OCI-LY1 (cell line): Measurements from ENCODE around the gene FUT8.

ENCODE experiments used
- H2AFZ ChIP-seq: fragments of 200-600 bp; sonication (generic), shearing (Covaris generic); 2 replicates; pipeline ENCODE4 v1.6.0; 2014; ENCODE audit warnings: antibody characterized with exemption, mild to moderate bottlenecking, low read length
- H3F3A ChIP-seq: fragments of 200-600 bp; sonication (generic), shearing (Covaris generic); 2 replicates; pipeline ENCODE4 v1.6.0; 2014; ENCODE audit warnings: mild to moderate bottlenecking, antibody characterized with exemption, low read length, moderate library complexity; ENCODE audit not compliant: insufficient read depth
- H3K27ac ChIP-seq: fragments of 200-600 bp; sonication (generic); 2 replicates; pipeline ENCODE4 v1.5.1; 2014; ENCODE audit warnings: low read length, mixed run types, mild to moderate bottlenecking, low read depth; ENCODE audit not compliant: poor library complexity, severe bottlenecking
- H3K27me3 ChIP-seq: fragments of 200-600 bp; sonication (generic); 2 replicates; pipeline ENCODE4 v1.6.0; 2014; ENCODE audit warnings: antibody characterized with exemption, mild to moderate bottlenecking, low read length, moderate library complexity; ENCODE audit not compliant: insufficient read depth
- H3K36me3 ChIP-seq: fragments of 200-600 bp; sonication (generic); 2 replicates; pipeline ENCODE4 v1.6.1; 2014; ENCODE audit warnings: mild to moderate bottlenecking, antibody characterized with exemption, low read length, moderate library complexity, mixed read lengths; ENCODE audit not compliant: insufficient read depth
- H3K4me1 ChIP-seq: fragments of 200-600 bp; sonication (generic); 2 replicates; pipeline ENCODE4 v1.5.1; 2014; ENCODE audit warnings: mild to moderate bottlenecking, low read length, moderate library complexity; ENCODE audit not compliant: insufficient read depth, severe bottlenecking
- H3K4me2 ChIP-seq: fragments of 200-600 bp; sonication (generic), shearing (Covaris generic); 2 replicates; pipeline ENCODE4 v1.6.1; 2014; ENCODE audit warnings: low read length
- H3K4me3 ChIP-seq: fragments of 200-600 bp; sonication (generic); 2 replicates; pipeline ENCODE4 v1.5.1; 2014; ENCODE audit warnings: low read length, low read depth, mild to moderate bottlenecking, mixed read lengths; ENCODE audit not compliant: poor library complexity, severe bottlenecking
- H3K79me2 ChIP-seq: fragments of 200-600 bp; shearing (Covaris generic); 2 replicates; pipeline ENCODE4 v1.6.1; 2016; ENCODE audit warnings: mixed run types, low read length, mixed read lengths; ENCODE audit not compliant: insufficient read depth
- H3K9ac ChIP-seq: fragments of 200-600 bp; sonication (generic), shearing (Covaris generic); 2 replicates; pipeline ENCODE4 v1.6.1; 2014; ENCODE audit warnings: mild to moderate bottlenecking, low read length, mixed read lengths
- H3K9me2 ChIP-seq: fragments of 200-600 bp; sonication (generic), shearing (Covaris generic); 2 replicates; pipeline ENCODE4 v1.6.1; 2014; ENCODE audit warnings: low read depth, mild to moderate bottlenecking, low read length, mixed read lengths
- H3K9me3 ChIP-seq: fragments of 200-600 bp; shearing (Covaris generic); 2 replicates; pipeline ENCODE4 v1.6.1; 2014; ENCODE audit warnings: low read length, mixed read lengths
- H4K20me1 ChIP-seq: fragments of 200-600 bp; sonication (generic), shearing (Covaris generic); 2 replicates; pipeline ENCODE4 v1.6.0; 2016; ENCODE audit warnings: mild to moderate bottlenecking, low read length; ENCODE audit not compliant: insufficient read depth
- EZH2 ChIP-seq: fragments of 200-600 bp; sonication (generic), shearing (Covaris generic); IDR thresholded peaks from 2 replicates; pipeline ENCODE4 v1.8.0; 2017; ENCODE audit warnings: borderline replicate concordance, mixed run types, mild to moderate bottlenecking, antibody characterized with exemption, low read length, moderate library complexity, mixed read lengths
- TF ChIP-seq, protein P1 (sequence below): fragments of 200-600 bp; sonication (generic), shearing (Covaris generic); IDR thresholded peaks from 2 replicates; pipeline ENCODE4 v1.5.1; 2017; ENCODE audit warnings: mild to moderate bottlenecking, antibody characterized with exemption, low read length, moderate library complexity, mixed read lengths

Gene FUT8

DNA sequence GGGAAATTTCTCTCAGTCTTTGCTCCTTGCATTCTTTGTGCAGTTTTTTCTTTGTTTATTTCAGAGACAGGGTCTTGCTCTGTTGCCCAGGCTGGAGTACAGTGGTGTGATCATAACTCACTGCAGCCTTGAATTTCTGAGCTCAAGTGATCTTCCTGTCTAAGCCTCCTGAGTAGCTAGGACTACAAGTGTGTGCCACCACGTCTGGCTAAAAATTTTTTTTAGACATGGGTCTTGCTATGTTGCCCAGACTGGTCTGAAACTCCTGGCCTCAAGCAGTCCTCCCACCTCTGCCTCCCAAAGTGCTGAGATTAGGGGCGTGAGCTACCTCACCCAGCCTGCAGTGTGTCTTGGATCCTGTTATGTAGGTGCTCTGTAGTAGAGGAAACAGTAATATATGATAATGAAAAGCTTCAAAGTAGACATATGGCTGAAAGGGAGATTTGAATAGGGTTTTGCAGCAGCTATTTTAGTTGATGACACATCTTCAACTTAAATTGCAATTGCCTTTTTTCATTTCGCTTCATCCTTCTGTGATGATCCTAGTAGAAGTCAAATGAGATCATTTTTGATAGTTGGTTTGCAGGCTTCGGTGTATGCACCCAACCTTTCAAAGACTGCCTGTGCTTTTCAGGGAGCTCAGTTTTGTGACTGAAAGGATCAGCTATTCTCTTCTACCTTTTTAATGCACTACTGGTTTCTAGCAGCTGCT, 75.4 kb downstream of the FUT8 start:
- Histone ChIP-seq H3K79me2 (peaks cover 57% of the 10 kb centered on the region), H3K9me3 (0 out of 2 replicates have a peak, but pooled peaks cover under 1% of the 10 kb centered on the region)

DNA sequence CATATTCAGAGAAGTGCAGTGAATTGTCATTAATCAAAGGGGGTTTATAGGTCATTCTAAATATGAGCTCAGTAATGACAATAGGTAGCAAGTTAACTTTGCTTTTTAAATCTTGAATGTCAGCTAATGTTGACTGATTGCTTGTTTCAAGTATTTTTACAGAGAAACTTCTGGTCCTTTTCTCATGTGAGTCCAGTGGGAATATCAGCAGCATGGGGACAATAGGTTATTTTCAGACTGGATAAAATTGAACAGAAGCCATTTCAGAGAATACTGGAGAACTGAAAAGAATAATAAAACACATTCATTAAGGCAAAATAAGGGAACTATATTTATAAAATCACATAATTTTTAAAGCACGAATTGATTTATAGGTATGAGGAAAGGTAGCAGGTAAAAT, 78.7 kb downstream of the FUT8 start:
- peaks cover 30% of the 10 kb centered on the region for H3K79me2 ChIP-seq
- H3K36me3 ChIP-seq: peaks cover 21% of the 10 kb centered on the region
- peaks cover 14% of the 10 kb centered on the region for H3K4me1 ChIP-seq
- no peaks in the 10 kb centered on the region for H3F3A ChIP-seq
- H3K27me3 ChIP-seq: no peaks in the 10 kb centered on the region
- no peak overlapping the region for H2AFZ ChIP-seq
- no peak overlapping the region for H3K4me2 ChIP-seq
- no peak overlapping the region for H3K4me3 ChIP-seq
- no peak overlapping the region for H3K9ac ChIP-seq
- no peaks in the 10 kb centered on the region for H4K20me1 ChIP-seq
- TF ChIP-seq EZH2: no peak
- TF ChIP-seq, protein P1, sequence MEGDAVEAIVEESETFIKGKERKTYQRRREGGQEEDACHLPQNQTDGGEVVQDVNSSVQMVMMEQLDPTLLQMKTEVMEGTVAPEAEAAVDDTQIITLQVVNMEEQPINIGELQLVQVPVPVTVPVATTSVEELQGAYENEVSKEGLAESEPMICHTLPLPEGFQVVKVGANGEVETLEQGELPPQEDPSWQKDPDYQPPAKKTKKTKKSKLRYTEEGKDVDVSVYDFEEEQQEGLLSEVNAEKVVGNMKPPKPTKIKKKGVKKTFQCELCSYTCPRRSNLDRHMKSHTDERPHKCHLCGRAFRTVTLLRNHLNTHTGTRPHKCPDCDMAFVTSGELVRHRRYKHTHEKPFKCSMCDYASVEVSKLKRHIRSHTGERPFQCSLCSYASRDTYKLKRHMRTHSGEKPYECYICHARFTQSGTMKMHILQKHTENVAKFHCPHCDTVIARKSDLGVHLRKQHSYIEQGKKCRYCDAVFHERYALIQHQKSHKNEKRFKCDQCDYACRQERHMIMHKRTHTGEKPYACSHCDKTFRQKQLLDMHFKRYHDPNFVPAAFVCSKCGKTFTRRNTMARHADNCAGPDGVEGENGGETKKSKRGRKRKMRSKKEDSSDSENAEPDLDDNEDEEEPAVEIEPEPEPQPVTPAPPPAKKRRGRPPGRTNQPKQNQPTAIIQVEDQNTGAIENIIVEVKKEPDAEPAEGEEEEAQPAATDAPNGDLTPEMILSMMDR: no peak
- H3K9me3 ChIP-seq: peaks cover 7% of the 10 kb centered on the region
- H3K9me2 ChIP-seq: no peaks in the 10 kb centered on the region
- no peak overlapping the region for H3K27ac ChIP-seq

More for the DNA sequence above, 75.4 kb downstream of the FUT8 start:
- peak overlapping the region; percentile 13 for H3K27ac ChIP-seq
- no peaks in the 10 kb centered on the region for H3F3A ChIP-seq
- TF ChIP-seq, protein P1: no peak
- no peak for TF ChIP-seq EZH2
- H3K4me1 ChIP-seq: peaks cover 14% of the 10 kb centered on the region
- H4K20me1 ChIP-seq: no peaks in the 10 kb centered on the region
- H3K4me3 ChIP-seq: no peak overlapping the region
- no peak overlapping the region for H2AFZ ChIP-seq
- no peak overlapping the region for H3K9ac ChIP-seq
- H3K9me2 ChIP-seq: no peaks in the 10 kb centered on the region
- H3K4me2 ChIP-seq: peak overlapping the region; percentile 4; the same call in 1 of the 2 replicates
- no peaks in the 10 kb centered on the region for H3K27me3 ChIP-seq
- H3K36me3 ChIP-seq: peaks cover 20% of the 10 kb centered on the region

- H3K9ac ChIP-seq: no peak overlapping the region
- peaks cover 23% of the 10 kb centered on the region for H3K36me3 ChIP-seq
- peaks cover 14% of the 10 kb centered on the region for H3K4me1 ChIP-seq
- H4K20me1 ChIP-seq: no peaks in the 10 kb centered on the region
- H3K27me3 ChIP-seq: no peaks in the 10 kb centered on the region
- no peak overlapping the region for H3K27ac ChIP-seq
- H3K4me2 ChIP-seq: no peak overlapping the region
- TF ChIP-seq EZH2: no peak
- H3F3A ChIP-seq: no peaks in the 10 kb centered on the region
- H3K9me3 ChIP-seq: peaks cover 11% of the 10 kb centered on the region
- no peak overlapping the region for H3K4me3 ChIP-seq
- peaks cover 32% of the 10 kb centered on the region for H3K79me2 ChIP-seq
- H2AFZ ChIP-seq: no peak overlapping the region
- H3K9me2 ChIP-seq: no peaks in the 10 kb centered on the region
Observed at GRCh38 chr14:65492266-65492665, 79.7 kb downstream of the FUT8 start.

GRCh38 chr14:65495196-65495595, 82.7 kb downstream of the FUT8 start:
- Histone ChIP-seq H4K20me1 (no peaks in the 10 kb centered on the region), H3K9ac (no peak overlapping the region), H3K36me3 (peaks cover 23% of the 10 kb centered on the region), H3K79me2 (peaks cover 18% of the 10 kb centered on the region), H3F3A (no peaks in the 10 kb centered on the region), H3K9me2 (no peaks in the 10 kb centered on the region), H2AFZ (no peak overlapping the region), H3K4me3 (no peak overlapping the region), H3K4me1 (no peaks in the 10 kb centered on the region), H3K4me2 (no peak overlapping the region), H3K9me3 (peaks cover 11% of the 10 kb centered on the region), H3K27ac (no peak overlapping the region), H3K27me3 (no peaks in the 10 kb centered on the region)
- TF ChIP-seq, protein P1: no peak
